ENCODE data around the gene SCAANT1.

The SCAANT1 gene

DNA sequence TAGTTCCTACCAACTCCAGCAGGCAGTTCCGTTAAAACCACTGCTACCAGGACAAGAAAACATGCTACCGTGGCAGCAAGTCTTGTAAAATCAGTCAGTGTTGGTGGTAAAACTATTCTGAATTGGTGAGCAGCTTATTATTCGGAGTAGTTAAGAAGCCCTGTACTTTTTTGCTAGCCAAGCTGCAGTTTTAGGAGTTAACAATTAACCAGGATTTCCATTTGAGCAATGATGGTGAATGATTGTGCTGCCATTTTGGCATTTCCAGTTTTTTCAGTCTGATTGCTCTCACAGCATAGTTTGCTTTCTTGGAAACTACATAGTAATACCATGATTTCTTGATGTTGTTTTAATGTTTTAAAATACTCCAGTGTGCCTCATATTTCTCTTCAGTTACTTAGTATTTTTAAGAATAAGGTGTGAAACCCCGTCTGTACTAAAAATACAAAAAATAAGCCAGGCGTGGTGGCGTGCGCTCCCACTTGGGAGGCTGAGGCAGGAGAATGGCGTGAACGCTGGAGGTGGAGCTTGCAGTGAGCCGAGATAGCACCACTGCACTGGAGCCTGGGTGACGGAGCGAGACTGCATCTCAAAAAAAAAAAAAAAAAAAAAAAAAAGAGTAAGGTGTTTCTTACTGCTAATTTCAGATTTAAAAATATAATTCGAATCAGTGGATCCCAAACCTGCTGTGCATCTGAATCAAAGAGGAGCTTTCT lies 43.8 kb upstream of the SCAANT1 start:
- TF ChIP-seq, protein P1, sequence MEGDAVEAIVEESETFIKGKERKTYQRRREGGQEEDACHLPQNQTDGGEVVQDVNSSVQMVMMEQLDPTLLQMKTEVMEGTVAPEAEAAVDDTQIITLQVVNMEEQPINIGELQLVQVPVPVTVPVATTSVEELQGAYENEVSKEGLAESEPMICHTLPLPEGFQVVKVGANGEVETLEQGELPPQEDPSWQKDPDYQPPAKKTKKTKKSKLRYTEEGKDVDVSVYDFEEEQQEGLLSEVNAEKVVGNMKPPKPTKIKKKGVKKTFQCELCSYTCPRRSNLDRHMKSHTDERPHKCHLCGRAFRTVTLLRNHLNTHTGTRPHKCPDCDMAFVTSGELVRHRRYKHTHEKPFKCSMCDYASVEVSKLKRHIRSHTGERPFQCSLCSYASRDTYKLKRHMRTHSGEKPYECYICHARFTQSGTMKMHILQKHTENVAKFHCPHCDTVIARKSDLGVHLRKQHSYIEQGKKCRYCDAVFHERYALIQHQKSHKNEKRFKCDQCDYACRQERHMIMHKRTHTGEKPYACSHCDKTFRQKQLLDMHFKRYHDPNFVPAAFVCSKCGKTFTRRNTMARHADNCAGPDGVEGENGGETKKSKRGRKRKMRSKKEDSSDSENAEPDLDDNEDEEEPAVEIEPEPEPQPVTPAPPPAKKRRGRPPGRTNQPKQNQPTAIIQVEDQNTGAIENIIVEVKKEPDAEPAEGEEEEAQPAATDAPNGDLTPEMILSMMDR (IDR thresholded peaks at IDR 0.05): no peak
- no peak overlapping the region for H3K4me3 ChIP-seq (ENCODE audit: low read depth, low read length)
- H3K27ac ChIP-seq: no peak overlapping the region
- no peaks in the 10 kb centered on the region for H3K4me1 ChIP-seq
- no peak overlapping the region for H3K4me2 ChIP-seq (ENCODE audit: low read length)
- H3K36me3 ChIP-seq (ENCODE audit: control insufficient read depth, insufficient read depth, low read length): no peaks in the 10 kb centered on the region
- H3K9ac ChIP-seq: no peak overlapping the region
- H2AFZ ChIP-seq: no peak overlapping the region
- no peaks in the 10 kb centered on the region for H3K27me3 ChIP-seq (ENCODE audit: control insufficient read depth, insufficient read depth, low read length)
- H3K9me3 ChIP-seq (ENCODE audit: control insufficient read depth, low read length): no peaks in the 10 kb centered on the region
- peaks cover 6% of the 10 kb centered on the region for H3K79me2 ChIP-seq

DNA sequence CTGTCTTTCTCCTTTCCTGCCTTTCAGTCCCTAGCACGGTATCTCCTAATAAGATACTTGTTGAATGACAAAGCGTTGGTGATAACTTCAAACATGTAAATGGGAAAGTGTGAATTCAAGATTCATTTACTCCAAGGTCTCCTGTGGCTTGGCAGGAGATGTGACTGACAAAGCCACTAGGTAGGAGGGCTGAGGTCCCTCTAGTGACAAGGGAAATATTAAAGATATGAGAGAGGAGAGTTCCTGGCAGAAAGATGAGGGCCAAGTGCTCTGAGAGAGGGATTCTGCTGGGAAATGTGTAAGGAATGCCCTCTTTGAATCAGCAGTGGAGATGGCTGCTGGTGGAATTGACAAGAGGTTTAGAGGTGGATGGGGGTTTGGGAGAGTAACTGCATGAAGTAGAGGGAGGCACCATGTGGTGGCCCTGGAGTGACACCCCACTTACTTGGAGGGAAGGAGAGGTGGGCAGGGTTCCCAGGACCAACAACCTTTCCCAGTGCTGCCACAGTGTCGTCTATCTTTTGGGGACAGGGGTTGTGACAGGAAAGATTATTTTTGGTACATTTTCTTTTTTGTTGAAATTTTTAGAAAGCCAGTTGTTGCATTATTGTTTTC lies 43.0 kb upstream of the SCAANT1 start:
- Histone ChIP-seq H3K9ac (no peak overlapping the region), H3K4me3 (ENCODE audit: low read depth, low read length) (no peak overlapping the region), H3K36me3 (ENCODE audit: control insufficient read depth, insufficient read depth, low read length) (no peaks in the 10 kb centered on the region), H3K4me1 (peaks cover 7% of the 10 kb centered on the region), H3K27me3 (ENCODE audit: control insufficient read depth, insufficient read depth, low read length) (no peaks in the 10 kb centered on the region), H2AFZ (no peak overlapping the region), H3K4me2 (ENCODE audit: low read length) (no peak overlapping the region), H3K9me3 (ENCODE audit: control insufficient read depth, low read length) (no peaks in the 10 kb centered on the region), H3K27ac (no peak overlapping the region), H3K79me2 (peaks cover 6% of the 10 kb centered on the region)
- TF ChIP-seq, protein P1 (IDR thresholded peaks at IDR 0.05): no peak

DNA sequence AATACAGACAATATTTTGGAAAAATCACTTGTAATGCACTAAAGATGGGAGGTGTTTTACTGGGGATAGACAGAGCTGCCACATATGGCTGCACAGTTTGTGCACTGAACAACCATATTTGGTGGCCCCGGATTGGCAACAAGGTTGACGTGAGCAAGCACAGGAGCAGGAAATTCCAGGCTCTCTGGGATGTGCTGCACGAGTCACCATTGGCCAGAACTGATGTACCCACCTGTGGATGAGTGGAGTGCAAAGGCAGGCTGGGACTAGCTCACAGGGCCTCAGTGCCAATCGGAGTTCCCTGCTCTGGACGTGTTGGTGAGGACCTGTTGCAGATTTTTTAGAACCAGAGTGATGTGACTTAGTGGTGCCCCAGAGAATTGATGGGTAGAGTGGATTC lies 42.0 kb upstream of the SCAANT1 start:
- Histone ChIP-seq H3K27me3 (ENCODE audit: control insufficient read depth, insufficient read depth, low read length) (no peaks in the 10 kb centered on the region), H3K79me2 (peaks cover 6% of the 10 kb centered on the region), H3K4me2 (ENCODE audit: low read length) (no peak overlapping the region), H3K4me1 (peaks cover 7% of the 10 kb centered on the region), H3K27ac (no peak overlapping the region), H3K9me3 (ENCODE audit: control insufficient read depth, low read length) (no peaks in the 10 kb centered on the region), H3K36me3 (ENCODE audit: control insufficient read depth, insufficient read depth, low read length) (no peaks in the 10 kb centered on the region), H3K9ac (no peak overlapping the region), H2AFZ (no peak overlapping the region), H3K4me3 (ENCODE audit: low read depth, low read length) (no peak overlapping the region)
- TF ChIP-seq, protein P1 (IDR thresholded peaks at IDR 0.05): no peak

DNA sequence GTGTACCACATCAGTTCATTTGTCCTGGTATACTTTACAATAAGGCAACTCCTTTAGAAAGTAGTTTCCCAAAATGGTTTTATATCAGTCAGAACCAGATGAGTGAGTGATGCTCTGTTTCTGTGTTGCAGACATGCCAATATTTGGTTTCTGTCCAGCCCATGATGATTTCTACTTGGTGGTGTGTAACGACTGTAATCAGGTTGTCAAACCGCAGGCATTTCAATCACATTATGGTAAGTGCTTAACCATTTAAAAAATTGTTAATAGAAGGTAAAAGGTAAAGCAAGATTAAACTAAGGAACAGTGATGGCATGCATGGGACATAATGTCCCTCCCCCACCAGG lies 40.0 kb upstream of the SCAANT1 start:
- H3K79me2 ChIP-seq: peaks cover 2% of the 10 kb centered on the region
- H2AFZ ChIP-seq: no peak overlapping the region
- H3K9me3 ChIP-seq (ENCODE audit: control insufficient read depth, low read length): no peaks in the 10 kb centered on the region
- H3K36me3 ChIP-seq (ENCODE audit: control insufficient read depth, insufficient read depth, low read length): no peaks in the 10 kb centered on the region
- no peak overlapping the region for H3K9ac ChIP-seq
- TF ChIP-seq, protein P1 (IDR thresholded peaks at IDR 0.05): no peak
- H3K27ac ChIP-seq: no peak overlapping the region
- no peak overlapping the region for H3K4me2 ChIP-seq (ENCODE audit: low read length)
- peaks cover 7% of the 10 kb centered on the region for H3K4me1 ChIP-seq
- H3K27me3 ChIP-seq (ENCODE audit: control insufficient read depth, insufficient read depth, low read length): no peaks in the 10 kb centered on the region
- H3K4me3 ChIP-seq (ENCODE audit: low read depth, low read length): no peak overlapping the region

Measured in parathyroid adenoma (tissue), 2 donors.